ENCODE measurements around the gene MKLN1.

The MKLN1 gene

DNA sequence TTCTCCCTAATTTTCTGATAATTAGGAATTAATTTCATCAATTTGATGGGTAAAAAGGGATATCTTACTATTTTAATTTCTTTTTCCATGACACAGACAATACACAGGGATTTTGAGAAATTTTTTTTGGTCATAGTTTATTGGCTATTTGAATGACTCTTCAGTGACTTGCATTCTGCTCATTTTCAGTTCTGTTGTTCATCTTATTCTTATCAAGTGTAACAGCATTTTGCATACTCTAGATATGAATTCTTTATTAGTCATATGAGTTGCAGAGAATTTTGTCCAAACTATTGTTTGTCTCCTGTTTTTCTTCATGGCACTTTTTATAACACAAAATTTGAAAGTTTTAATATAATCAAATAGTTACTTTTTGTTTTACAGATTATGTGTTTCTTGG, 41.7 kb downstream of the MKLN1 start:
- in situ Hi-C loops (cut with HindIII; ENCODE audit: low pct_unique_long_range_greater_than_20kb, low sequenced_read_pairs) = no loop called here
- no peak for DNase-seq (ENCODE audit: low read depth in 1 of 2, low spot score in 1 of 2)
- TF ChIP-seq JUND (IDR thresholded peaks at IDR 0.05; ENCODE audit: low read depth) = no peak

DNA sequence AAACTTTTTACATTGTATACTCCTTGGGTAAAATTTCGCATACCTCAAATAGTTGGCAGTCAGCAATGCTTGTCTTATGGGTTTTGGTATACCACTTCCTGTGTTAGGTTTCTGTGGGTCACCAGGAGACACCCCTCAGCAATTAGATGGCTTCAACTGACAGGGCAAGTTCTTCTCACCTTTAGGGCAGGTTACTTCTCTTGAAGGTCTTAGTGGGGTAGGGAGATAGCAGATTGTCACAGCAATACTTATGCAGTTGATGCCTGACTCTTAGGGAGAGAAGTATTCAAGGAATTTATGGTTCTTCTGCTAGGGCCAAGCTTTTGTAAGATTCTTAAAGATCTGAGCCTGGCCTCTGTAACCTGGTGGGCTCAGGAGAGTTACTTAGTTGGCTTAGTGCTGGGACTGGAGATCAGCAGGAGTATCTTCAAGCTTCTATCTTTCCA, 42.9 kb downstream of the MKLN1 start:
- DNase-seq (ENCODE audit: low read depth in 1 of 2, low spot score in 1 of 2) = peak in 1 of 2 experiments; percentile 53
- TF ChIP-seq JUND (IDR thresholded peaks at IDR 0.05; ENCODE audit: low read depth) = no peak
- in situ Hi-C loops (cut with HindIII; ENCODE audit: low pct_unique_long_range_greater_than_20kb, low sequenced_read_pairs) = no loop called here

DNA sequence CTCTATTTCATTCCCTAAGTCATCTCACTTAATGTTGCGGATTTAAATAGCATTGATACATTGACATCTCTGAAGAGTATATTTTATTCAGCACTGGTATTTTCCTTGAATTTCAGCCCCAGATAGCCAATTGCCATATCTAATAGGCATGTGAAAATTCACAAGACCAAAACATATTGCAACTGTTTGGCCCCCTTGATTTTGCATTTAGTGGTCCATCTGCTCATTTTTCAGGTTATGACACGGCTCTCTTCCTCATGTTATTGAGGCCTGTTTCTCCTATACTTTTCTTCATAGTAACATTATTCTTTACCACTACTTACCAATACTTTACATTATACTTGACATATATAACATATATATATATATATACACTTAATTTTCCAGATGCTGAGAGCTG, 43.7 kb downstream of the MKLN1 start:
- no peak for DNase-seq (ENCODE audit: low read depth in 1 of 2, low spot score in 1 of 2)
- no peak for TF ChIP-seq JUND (IDR thresholded peaks at IDR 0.05; ENCODE audit: low read depth)
- in situ Hi-C loops (cut with HindIII; ENCODE audit: low pct_unique_long_range_greater_than_20kb, low sequenced_read_pairs) = no loop called here

DNA sequence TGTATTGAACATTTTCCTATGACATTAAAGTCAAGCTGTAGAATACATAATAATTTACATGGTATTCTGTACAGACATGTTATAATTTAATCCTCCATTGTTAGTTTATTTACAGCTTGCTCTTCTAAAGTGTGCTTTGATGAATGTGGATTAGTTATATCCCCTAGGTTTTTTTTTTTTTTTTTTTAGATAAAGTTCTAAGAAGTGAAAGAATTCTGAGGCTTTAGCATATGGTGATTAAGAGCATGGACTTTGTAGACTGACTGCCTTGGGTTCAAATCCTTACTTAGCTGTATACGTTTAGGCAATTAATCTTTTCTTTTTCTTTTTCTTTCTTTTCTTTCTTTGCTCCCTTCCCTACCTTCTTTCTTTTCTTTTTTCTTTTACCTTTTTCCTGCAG, 44.9 kb downstream of the MKLN1 start:
- DNase-seq (ENCODE audit: low read depth in 1 of 2, low spot score in 1 of 2) = no peak
- in situ Hi-C loops (cut with HindIII; ENCODE audit: low pct_unique_long_range_greater_than_20kb, low sequenced_read_pairs) = no loop called here
- no peak for TF ChIP-seq JUND (IDR thresholded peaks at IDR 0.05; ENCODE audit: low read depth)

DNA sequence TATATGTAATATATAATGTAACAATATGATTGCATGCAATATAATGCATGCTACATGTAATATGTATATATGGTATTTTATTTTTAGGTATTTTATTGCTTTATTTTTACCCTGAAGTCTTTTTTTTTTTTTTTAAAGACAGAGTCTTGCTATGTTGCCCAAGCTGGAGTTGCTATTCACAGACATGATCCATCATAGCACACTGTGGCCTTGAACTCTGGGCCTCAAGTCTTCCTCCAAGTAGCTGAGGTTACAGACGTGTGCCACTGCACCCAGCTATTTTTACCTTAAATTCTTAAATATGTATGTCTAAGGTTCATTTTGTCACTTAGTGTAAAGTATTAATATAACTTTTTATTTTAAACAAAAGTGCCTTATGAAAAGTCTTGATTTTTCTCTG, 47.1 kb downstream of the MKLN1 start:
- DNase-seq (ENCODE audit: low read depth in 1 of 2, low spot score in 1 of 2) = no peak
- in situ Hi-C loops (cut with HindIII; ENCODE audit: low pct_unique_long_range_greater_than_20kb, low sequenced_read_pairs) = no loop called here
- TF ChIP-seq JUND (IDR thresholded peaks at IDR 0.05; ENCODE audit: low read depth) = no peak

DNA sequence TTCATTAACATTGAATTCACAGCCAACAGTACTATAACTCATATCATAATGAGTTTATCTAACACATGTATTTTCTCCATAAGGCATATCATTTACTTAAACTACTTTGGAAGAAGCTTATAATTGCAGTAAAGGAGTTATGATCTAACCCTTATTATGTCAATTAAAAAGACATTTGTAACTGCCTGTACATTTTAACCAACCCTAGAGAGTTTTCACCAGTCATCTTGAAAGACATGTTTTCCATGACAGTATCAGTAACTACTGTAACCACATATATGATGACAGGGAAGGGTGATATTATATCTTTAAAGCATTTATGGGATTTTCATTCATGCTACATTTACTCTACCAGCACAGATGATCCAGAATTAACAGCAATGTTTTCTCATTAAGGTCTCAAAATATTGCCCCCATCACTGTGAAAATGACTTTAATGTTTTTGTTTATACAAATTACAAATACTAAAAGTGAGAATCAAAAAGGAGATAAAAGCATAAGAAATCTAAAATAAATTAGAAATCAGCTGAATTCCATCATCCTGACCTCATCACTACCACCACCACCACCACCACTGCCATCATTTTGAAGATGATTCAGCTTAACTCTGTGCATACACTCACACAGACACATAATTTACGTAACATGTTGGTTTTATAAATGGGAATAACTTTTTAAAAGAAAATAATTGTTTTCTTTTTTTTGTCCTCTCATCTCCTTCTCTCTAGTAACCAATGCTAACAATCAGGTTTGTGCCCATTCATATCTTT, 53.6 kb downstream of the MKLN1 start:
- DNase-seq (ENCODE audit: low read depth in 1 of 2, low spot score in 1 of 2) = no peak
- TF ChIP-seq JUND (IDR thresholded peaks at IDR 0.05; ENCODE audit: low read depth) = no peak
- in situ Hi-C loops (cut with HindIII; ENCODE audit: low pct_unique_long_range_greater_than_20kb, low sequenced_read_pairs) = no loop called here

DNA sequence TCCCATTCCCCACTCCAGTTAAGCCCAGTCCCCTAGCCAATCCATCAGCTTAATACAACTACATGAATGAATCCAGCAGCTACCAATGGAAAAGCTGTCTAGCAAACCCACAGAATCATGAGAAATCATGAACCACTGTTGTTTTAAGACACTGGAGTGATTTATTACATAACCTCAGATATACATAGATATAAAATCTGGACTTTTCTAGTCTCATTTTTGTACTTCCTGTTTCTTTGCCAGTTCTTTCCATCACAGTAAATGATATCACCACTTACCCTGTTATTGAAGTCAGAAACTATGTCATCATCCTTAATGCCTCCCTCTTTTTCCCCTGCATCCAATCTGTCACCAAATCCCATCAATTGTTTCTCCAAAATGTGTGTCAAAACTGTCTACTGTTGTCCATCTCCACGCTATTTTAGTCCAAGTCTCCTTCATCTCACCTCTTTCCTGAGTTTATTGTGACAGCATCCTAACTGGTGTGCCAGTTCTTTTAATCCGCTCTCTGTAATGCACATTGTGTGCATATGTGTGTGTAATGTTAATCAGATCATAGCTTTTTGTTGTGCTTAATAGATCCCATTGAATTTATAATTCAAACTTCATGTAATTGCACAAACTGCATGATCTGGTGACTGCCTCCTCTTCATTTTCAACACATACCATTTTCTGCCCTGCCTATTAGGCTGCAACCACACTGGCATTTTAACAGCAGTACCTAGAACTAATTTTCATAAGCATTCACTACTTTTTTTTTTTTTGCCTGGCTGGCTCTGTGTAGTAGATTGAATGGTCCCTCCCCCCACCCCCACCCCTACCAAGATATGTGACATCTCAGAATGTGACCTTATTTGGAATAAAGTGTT, 56.0 kb downstream of the MKLN1 start:
- DNase-seq (ENCODE audit: low read depth in 1 of 2, low spot score in 1 of 2) = no peak
- TF ChIP-seq JUND (IDR thresholded peaks at IDR 0.05; ENCODE audit: low read depth) = no peak
- in situ Hi-C loops (cut with HindIII; ENCODE audit: low pct_unique_long_range_greater_than_20kb, low sequenced_read_pairs) = no loop called here

DNA sequence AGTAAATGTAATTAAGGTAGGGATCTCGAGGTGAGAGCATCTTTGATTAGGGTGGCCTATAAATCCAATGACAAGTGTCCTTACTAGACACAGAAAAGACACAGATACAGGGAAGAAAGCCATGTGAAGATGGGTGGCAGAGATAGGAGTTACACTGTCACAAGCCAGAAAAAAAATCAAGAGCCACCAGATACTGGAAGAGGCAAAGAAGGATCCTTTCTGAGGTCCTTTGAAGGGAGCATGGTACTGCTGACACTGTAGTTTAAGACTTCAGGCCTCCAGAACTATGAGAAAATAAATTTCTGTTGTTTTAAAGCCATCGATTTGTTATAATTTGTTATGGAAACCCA, 56.6 kb downstream of the MKLN1 start:
- no peak for TF ChIP-seq JUND (IDR thresholded peaks at IDR 0.05; ENCODE audit: low read depth)
- in situ Hi-C loops (cut with HindIII; ENCODE audit: low pct_unique_long_range_greater_than_20kb, low sequenced_read_pairs) = no loop called here
- no peak for DNase-seq (ENCODE audit: low read depth in 1 of 2, low spot score in 1 of 2)

DNA sequence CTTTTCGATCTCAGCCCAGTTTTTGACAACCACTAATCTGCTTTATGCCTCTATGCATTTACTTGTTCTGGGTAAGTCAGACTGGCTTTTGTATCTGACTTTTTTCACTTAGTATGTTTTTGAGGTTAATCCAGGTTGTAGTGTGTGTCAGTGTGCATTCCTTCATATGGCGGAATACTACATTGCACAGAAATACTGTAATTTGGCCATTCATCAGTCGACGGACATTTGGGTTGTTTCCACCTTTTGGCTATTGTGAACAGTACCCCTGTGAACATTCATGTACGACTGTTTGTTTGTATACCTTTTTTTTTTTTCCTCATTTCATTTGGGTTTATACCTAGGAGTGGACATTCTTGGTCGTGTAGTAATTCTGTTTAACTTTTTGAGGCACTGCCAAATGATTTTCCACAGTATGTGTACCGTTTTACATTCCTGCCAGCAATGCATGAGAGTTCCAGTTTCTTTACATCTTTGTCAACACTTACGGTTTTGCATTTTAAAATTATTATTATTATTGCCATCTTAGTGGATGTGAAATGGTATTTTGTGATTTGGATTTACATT, 57.4 kb downstream of the MKLN1 start:
- in situ Hi-C loops (cut with HindIII; ENCODE audit: low pct_unique_long_range_greater_than_20kb, low sequenced_read_pairs) = no loop called here
- TF ChIP-seq JUND (IDR thresholded peaks at IDR 0.05; ENCODE audit: low read depth) = no peak
- no peak for DNase-seq (ENCODE audit: low read depth in 1 of 2, low spot score in 1 of 2)

DNA sequence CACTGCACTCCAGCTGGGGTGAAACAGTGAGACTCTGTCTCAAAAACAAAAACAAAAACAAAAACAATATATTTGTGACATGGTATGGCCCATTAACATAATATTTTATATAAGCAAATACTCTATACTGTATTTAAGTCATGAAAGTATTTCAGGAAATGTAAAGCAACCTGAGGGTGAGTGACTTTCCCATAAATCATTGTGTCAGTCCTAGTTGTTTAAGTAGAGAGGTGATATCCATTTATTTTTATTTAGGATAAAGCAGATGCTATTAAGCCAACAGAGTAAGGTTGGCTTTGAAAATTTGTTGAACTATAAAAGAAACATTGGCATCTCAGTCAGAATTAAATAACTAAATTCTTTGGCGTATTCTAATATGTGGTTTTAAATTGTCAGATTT, 60.5 kb downstream of the MKLN1 start:
- DNase-seq (ENCODE audit: low read depth in 1 of 2, low spot score in 1 of 2) = no peak
- no peak for TF ChIP-seq JUND (IDR thresholded peaks at IDR 0.05; ENCODE audit: low read depth)
- in situ Hi-C loops (cut with HindIII; ENCODE audit: low pct_unique_long_range_greater_than_20kb, low sequenced_read_pairs) = no loop called here

DNA sequence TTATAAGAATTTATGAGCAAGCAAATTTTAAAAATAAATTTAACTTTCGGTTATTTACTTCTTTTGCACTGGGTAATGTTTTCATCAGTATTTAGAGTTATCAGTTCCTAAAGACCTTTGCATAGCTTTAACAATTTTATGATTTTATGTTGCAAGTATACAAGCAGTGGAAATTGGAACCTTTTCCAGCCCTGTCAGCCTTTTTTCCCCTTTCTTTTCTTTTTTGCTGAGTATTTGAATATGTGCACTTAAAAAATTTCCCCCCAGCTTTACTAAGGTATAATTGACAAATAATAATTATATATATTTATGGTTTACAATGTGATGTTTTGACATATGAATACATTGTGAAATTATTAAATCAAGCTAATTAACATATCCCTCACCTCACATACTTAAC, 62.6 kb downstream of the MKLN1 start:
- no peak for DNase-seq (ENCODE audit: low read depth in 1 of 2, low spot score in 1 of 2)
- TF ChIP-seq JUND (IDR thresholded peaks at IDR 0.05; ENCODE audit: low read depth) = no peak
- in situ Hi-C loops (cut with HindIII; ENCODE audit: low pct_unique_long_range_greater_than_20kb, low sequenced_read_pairs) = no loop called here

DNA sequence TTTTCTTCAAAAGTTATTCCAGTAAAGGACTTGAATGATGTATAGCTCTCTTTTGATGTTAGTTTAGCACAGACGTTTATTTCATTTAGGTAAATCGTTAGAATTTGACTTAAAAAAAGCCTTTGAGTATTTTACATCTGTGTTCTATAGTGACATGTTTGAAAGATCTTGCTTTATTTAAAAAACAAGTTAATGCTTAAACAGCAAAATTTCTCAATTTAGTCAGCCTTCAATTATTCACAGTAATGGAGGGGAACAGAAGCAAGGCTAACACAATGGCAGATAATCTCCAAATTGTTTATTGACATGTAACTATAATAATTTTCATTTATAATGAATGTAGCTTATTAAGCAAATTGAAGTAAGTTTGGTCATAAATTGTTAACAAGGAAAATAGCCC, 63.5 kb downstream of the MKLN1 start:
- no peak for TF ChIP-seq JUND (IDR thresholded peaks at IDR 0.05; ENCODE audit: low read depth)
- in situ Hi-C loops (cut with HindIII; ENCODE audit: low pct_unique_long_range_greater_than_20kb, low sequenced_read_pairs) = no loop called here
- DNase-seq (ENCODE audit: low read depth in 1 of 2, low spot score in 1 of 2) = no peak

DNA sequence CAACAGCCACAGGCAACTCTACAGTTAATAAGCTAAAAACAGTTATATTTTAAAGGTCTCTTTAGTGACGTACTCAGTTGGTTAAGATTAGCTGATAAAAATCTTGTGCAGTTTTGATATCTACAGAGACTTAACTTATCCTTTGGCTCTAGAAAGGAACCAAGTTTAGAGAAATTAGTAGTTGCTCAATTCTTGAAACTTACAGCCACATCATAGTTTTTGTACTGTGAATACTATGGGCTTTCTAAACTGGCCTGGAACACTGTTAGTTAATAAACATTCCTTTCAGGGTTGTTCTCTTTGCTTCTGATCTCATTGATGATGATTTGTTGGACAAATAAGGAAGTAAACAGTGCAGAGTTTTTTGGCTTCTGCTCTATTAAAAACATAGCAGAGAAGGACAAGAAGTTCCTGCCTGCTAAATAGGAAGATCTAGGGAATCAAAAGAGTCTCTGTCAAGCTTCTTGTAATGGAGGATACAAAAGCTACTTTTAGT, 73.1 kb downstream of the MKLN1 start:
- in situ Hi-C loops (cut with HindIII; ENCODE audit: low pct_unique_long_range_greater_than_20kb, low sequenced_read_pairs) = no loop called here
- TF ChIP-seq JUND (IDR thresholded peaks at IDR 0.05; ENCODE audit: low read depth) = no peak; the same call in 1 of the 2 replicates
- DNase-seq (ENCODE audit: low read depth in 1 of 2, low spot score in 1 of 2) = peak in 1 of 2 experiments; percentile 55
